HepG2 (cell line): Measurements from ENCODE around the gene PLA2R1. TPM values are rescaled to one million over a fixed set of nuclear protein-coding genes. Genes with fewer than 3 reads are reported as not detected.

Experiments
- ATAC-seq: fragments of 200-7000 bp; cut with Tn5 transposase; 3 replicates; pipeline ENCODE4 v1.9.1; 2020; ENCODE audit warnings: mild to moderate bottlenecking, moderate library complexity
- BruUV-seq: library from RNA; stranded (reverse); fragments of 400-500 nt; replicated peaks from 2 replicates; lab custom pipeline; 2021; lab: Mats Ljungman, UMichigan
- CTCF ChIA-PET: fragments of 300-600 bp; formaldehyde crosslinking; extraction: SDS; loops from one replicate; lab custom pipeline; 2021; ENCODE audit warnings: low total read pairs, inconsistent platforms, low intra/inter-chr PET ratio; lab: Yijun Ruan, JAX
- POLR2A ChIA-PET: fragments of 350-600 bp; sonication (Branson Sonifier 250); formaldehyde crosslinking; loops from one replicate; lab custom pipeline; 2020; ENCODE audit warnings: antibody characterized with exemption, inconsistent platforms; lab: Yijun Ruan, JAX
- DNase-seq: peaks from one replicate; pipeline ENCODE4 v3.0.0-alpha.2; 2015; ENCODE audit warnings: low spot score
- FAIRE-seq: peaks from 3 replicates; lab custom pipeline; 2011; peaks lifted over from hg19 to GRCh38; lab: Jason Lieb, UNC
- H2AFZ ChIP-seq: one replicate; pipeline ENCODE4 v1.6.1; 2011; ENCODE audit warnings: low read length, inconsistent platforms
- H3K27ac ChIP-seq: fragments of 300-600 bp; 3 replicates; pipeline ENCODE4 v1.8.0; 2011; ENCODE audit warnings: mixed run types, mild to moderate bottlenecking, mixed read lengths, low read length, inconsistent platforms; ENCODE audit not compliant: insufficient read depth; ENCODE audit errors: extremely low read length
- H3K27me3 ChIP-seq, 2 experiments: fragments of 200-600 bp in 1 of 2; 2 replicates in 1 of 2; 3 replicates in 1 of 2; pipeline versions ENCODE4 v1.6.0 to v1.8.0; 2011; ENCODE audit warnings: low read length in 2 of 2, mild to moderate bottlenecking in 2 of 2, moderate library complexity in 2 of 2, inconsistent platforms in 1 of 2; ENCODE audit not compliant: insufficient read depth in 2 of 2, control insufficient read depth in 1 of 2
- H3K36me3 ChIP-seq, 2 experiments: fragments of 200-600 bp in 1 of 2; replicated peaks in 1 of 2; 2 replicates in 1 of 2; 3 replicates in 1 of 2; pipeline versions ENCODE4 v1.5.1 to v1.8.0; 2011; ENCODE audit warnings: low read length in 2 of 2, inconsistent platforms in 1 of 2; ENCODE audit not compliant: insufficient read depth in 2 of 2, control insufficient read depth in 1 of 2
- H3K4me1 ChIP-seq: 2 replicates; pipeline ENCODE4 v1.5.1; 2012; ENCODE audit warnings: low read length, inconsistent platforms; ENCODE audit not compliant: insufficient read depth
- H3K4me2 ChIP-seq: 2 replicates; pipeline ENCODE4 v1.6.0; 2011; ENCODE audit warnings: low read depth, low read length, inconsistent platforms
- H3K4me3 ChIP-seq, 3 experiments: fragments of 200-600 bp in 1 of 3; sonication (generic), shearing (Covaris generic) in 1 of 3; replicated peaks in 1 of 3; 2 replicates each; pipeline ENCODE4 v1.5.1; 2011 to 2016; ENCODE audit warnings: low read length in 3 of 3, inconsistent platforms in 2 of 3, low read depth in 2 of 3, mild to moderate bottlenecking in 2 of 3, control low read depth in 1 of 3, mixed read lengths in 1 of 3; ENCODE audit not compliant: insufficient read depth in 1 of 3
- H3K79me2 ChIP-seq: one replicate; pipeline ENCODE4 v1.6.1; 2011; ENCODE audit warnings: low read length, inconsistent platforms; ENCODE audit not compliant: insufficient read depth
- H3K9ac ChIP-seq: 2 replicates; pipeline ENCODE4 v1.6.0; 2011; ENCODE audit warnings: mild to moderate bottlenecking, low read depth, low read length, inconsistent platforms; ENCODE audit not compliant: insufficient read depth
- H3K9me3 ChIP-seq: 2 replicates; pipeline ENCODE4 v1.5.1; 2012; ENCODE audit warnings: mild to moderate bottlenecking, low read length
- H4K20me1 ChIP-seq: 2 replicates; pipeline ENCODE4 v1.6.0; 2011; ENCODE audit warnings: inconsistent platforms, mild to moderate bottlenecking, low read length, moderate library complexity; ENCODE audit not compliant: insufficient read depth
- ARNT ChIP-seq: fragments of 450-650 bp; IDR thresholded peaks from 2 replicates; pipeline ENCODE4 v1.6.1; 2017
- BRCA1 ChIP-seq: sonication (generic); formaldehyde crosslinking; IDR thresholded peaks from 2 replicates; pipeline ENCODE4 v1.4.0; 2020; ENCODE audit warnings: missing genetic modification reagents
- DNMT3B ChIP-seq: conservative IDR thresholded peaks from 2 replicates; pipeline ENCODE4 v1.6.1; 2016; ENCODE audit warnings: missing biosample characterization, control low read depth
- GTF2F1 ChIP-seq: fragments of 150-350 bp; IDR thresholded peaks from 2 replicates; pipeline ENCODE4 v1.6.1; 2014; ENCODE audit warnings: low read length
- HOXD1 ChIP-seq: sonication (generic); formaldehyde crosslinking; IDR thresholded peaks from 2 replicates; pipeline ENCODE4 v1.5.0; 2020; ENCODE audit warnings: missing genetic modification reagents
- JUNB ChIP-seq: sonication (generic); formaldehyde crosslinking; IDR thresholded peaks from 2 replicates; pipeline ENCODE4 v1.8.0; 2022; ENCODE audit warnings: missing genetic modification reagents, mild to moderate bottlenecking, borderline replicate concordance
- SP1 ChIP-seq, 2 experiments: fragments of 450-650 bp in 1 of 2; sonication (generic) in 1 of 2; formaldehyde crosslinking in 1 of 2; IDR thresholded peaks; 2 replicates each; pipeline versions ENCODE4 v1.4.0 to v1.6.1; 2016 to 2020; ENCODE audit warnings: missing genetic modification reagents in 1 of 2
- ZNF264 ChIP-seq: sonication (generic); formaldehyde crosslinking; IDR thresholded peaks from 2 replicates; pipeline ENCODE4 v1.4.0; 2020; ENCODE audit warnings: missing genetic modification reagents
- WGBS: methylation state at CpG from one replicate; pipeline ENCODE4 v1.1.6; 2017; ENCODE audit warnings: low lambda C conversion rate; 5-methylcytosine and 5-hydroxymethylcytosine counted together
- in situ Hi-C: cut with HindIII; loops from 2 replicates; pipeline ENCODE4 v1.10.0; 2017; ENCODE audit warnings: low pct_unique_long_range_greater_than_20kb; ENCODE audit not compliant: extremely low pct_ligation_motif_present
- intact Hi-C: fragments of 100-400 bp; cut with micrococcal nuclease; formaldehyde crosslinking; loops from one replicate; pipeline ENCODE4 v1.10.0; 2022; ENCODE audit not compliant: unreplicated experiment
- polyA plus RNA-seq, 8 experiments: library from polyadenylated mRNA; depleted of rRNA in 3 of 8; stranded (reverse) in 7 of 8; unstranded in 1 of 8; fragments of >200 nt; fragmentation: Illumina TruSeq in 4 of 8; extraction: Trizol in 4 of 8; gene quantifications; 2 replicates each; pipeline versions ENCODE4 v1.2.1 to v1.2.3, GENCODE V29; 2011 to 2016; ENCODE audit warnings: low read depth in 4 of 8, missing spikeins in 1 of 8, mixed read lengths in 1 of 8; ENCODE audit not compliant: insufficient read depth in 1 of 8
- total RNA-seq, 5 experiments: library from RNA; depleted of rRNA; stranded (reverse); fragments of >200 nt; fragmentation: Illumina TruSeq; extraction: Trizol; gene quantifications; 2 replicates each; pipeline ENCODE4 v1.2.3, GENCODE V29; 2016; ENCODE audit warnings: low read depth in 1 of 5
- TF ChIP-seq, protein P1 (sequence below): sonication (generic); formaldehyde crosslinking; conservative IDR thresholded peaks from 2 replicates; pipeline ENCODE4 v1.5.0; 2020; ENCODE audit warnings: missing genetic modification reagents
- TF ChIP-seq, protein P2 (sequence below): sonication (generic); formaldehyde crosslinking; IDR thresholded peaks from 2 replicates; pipeline ENCODE4 v1.4.0; 2020; ENCODE audit warnings: mild to moderate bottlenecking, missing genetic modification reagents
- TF ChIP-seq, protein P3 (sequence below): sonication (generic); formaldehyde crosslinking; IDR thresholded peaks from 2 replicates; pipeline ENCODE4 v1.4.0; 2020; ENCODE audit warnings: missing genetic modification reagents

PLA2R1 gene
- total and polyA plus RNA-seq, 2 of the 13 experiments (the other 11 are each of a cell fraction or from before 2014, with no cell fraction given) = not detected

DNA sequence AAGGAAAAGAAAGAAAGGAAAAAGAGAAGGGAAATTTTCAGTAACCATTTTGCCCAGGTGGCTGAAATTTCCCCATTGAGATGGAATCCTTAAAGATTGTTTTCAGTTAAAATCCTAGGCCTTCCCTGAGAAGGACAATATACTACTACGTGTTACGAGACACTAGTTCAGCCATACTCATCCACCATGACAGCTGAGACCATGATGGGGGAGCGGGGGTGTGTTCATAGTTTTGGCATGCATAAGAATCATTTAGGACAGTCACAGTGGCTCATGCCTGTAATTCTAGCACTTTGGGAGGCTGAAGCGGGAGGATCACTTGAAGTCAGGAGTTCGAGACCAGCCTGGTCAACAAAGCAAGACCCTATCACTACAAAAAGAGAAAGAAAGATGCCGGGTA lies 28.0 kb downstream of the PLA2R1 start:
- TF ChIP-seq, protein P1, sequence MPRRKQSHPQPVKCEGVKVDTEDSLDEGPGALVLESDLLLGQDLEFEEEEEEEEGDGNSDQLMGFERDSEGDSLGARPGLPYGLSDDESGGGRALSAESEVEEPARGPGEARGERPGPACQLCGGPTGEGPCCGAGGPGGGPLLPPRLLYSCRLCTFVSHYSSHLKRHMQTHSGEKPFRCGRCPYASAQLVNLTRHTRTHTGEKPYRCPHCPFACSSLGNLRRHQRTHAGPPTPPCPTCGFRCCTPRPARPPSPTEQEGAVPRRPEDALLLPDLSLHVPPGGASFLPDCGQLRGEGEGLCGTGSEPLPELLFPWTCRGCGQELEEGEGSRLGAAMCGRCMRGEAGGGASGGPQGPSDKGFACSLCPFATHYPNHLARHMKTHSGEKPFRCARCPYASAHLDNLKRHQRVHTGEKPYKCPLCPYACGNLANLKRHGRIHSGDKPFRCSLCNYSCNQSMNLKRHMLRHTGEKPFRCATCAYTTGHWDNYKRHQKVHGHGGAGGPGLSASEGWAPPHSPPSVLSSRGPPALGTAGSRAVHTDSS (CRISPR knock-in tag) = no peak
- TF ChIP-seq ARNT (no peak), DNMT3B (CRISPR knock-in tag) (no peak), JUNB (CRISPR knock-in tag) (no peak), SP1 (IDR thresholded peaks at IDR 0.05) (no peak), SP1 (CRISPR knock-in tag; IDR thresholded peaks at IDR 0.05) (no peak), GTF2F1 (no peak), ZNF264 (CRISPR knock-in tag) (no peak), HOXD1 (no peak), BRCA1 (CRISPR knock-in tag) (no peak)
- TF ChIP-seq, protein P2, sequence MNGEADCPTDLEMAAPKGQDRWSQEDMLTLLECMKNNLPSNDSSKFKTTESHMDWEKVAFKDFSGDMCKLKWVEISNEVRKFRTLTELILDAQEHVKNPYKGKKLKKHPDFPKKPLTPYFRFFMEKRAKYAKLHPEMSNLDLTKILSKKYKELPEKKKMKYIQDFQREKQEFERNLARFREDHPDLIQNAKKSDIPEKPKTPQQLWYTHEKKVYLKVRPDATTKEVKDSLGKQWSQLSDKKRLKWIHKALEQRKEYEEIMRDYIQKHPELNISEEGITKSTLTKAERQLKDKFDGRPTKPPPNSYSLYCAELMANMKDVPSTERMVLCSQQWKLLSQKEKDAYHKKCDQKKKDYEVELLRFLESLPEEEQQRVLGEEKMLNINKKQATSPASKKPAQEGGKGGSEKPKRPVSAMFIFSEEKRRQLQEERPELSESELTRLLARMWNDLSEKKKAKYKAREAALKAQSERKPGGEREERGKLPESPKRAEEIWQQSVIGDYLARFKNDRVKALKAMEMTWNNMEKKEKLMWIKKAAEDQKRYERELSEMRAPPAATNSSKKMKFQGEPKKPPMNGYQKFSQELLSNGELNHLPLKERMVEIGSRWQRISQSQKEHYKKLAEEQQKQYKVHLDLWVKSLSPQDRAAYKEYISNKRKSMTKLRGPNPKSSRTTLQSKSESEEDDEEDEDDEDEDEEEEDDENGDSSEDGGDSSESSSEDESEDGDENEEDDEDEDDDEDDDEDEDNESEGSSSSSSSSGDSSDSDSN (CRISPR knock-in tag) = no peak
- TF ChIP-seq, protein P3, sequence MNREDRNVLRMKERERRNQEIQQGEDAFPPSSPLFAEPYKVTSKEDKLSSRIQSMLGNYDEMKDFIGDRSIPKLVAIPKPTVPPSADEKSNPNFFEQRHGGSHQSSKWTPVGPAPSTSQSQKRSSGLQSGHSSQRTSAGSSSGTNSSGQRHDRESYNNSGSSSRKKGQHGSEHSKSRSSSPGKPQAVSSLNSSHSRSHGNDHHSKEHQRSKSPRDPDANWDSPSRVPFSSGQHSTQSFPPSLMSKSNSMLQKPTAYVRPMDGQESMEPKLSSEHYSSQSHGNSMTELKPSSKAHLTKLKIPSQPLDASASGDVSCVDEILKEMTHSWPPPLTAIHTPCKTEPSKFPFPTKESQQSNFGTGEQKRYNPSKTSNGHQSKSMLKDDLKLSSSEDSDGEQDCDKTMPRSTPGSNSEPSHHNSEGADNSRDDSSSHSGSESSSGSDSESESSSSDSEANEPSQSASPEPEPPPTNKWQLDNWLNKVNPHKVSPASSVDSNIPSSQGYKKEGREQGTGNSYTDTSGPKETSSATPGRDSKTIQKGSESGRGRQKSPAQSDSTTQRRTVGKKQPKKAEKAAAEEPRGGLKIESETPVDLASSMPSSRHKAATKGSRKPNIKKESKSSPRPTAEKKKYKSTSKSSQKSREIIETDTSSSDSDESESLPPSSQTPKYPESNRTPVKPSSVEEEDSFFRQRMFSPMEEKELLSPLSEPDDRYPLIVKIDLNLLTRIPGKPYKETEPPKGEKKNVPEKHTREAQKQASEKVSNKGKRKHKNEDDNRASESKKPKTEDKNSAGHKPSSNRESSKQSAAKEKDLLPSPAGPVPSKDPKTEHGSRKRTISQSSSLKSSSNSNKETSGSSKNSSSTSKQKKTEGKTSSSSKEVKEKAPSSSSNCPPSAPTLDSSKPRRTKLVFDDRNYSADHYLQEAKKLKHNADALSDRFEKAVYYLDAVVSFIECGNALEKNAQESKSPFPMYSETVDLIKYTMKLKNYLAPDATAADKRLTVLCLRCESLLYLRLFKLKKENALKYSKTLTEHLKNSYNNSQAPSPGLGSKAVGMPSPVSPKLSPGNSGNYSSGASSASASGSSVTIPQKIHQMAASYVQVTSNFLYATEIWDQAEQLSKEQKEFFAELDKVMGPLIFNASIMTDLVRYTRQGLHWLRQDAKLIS (CRISPR knock-in tag) = no peak
- Histone ChIP-seq H3K79me2 (no peaks in the 10 kb centered on the region), H3K9ac (no peak overlapping the region), H3K4me2 (no peak overlapping the region), H3K27ac (no peak overlapping the region), H2AFZ (no peak overlapping the region), H3K9me3 (no peaks in the 10 kb centered on the region), H4K20me1 (no peaks in the 10 kb centered on the region), H3K27me3 (0 out of 5 replicates have a peak, but pooled peaks cover 0 to 5% of the 10 kb centered on the region in 2 experiments), H3K36me3 (no peaks in the 10 kb centered on the region), H3K4me3 (no peak overlapping the region), H3K4me1 (no peaks in the 10 kb centered on the region)
- in situ Hi-C loops = no loop called here
- POLR2A ChIA-PET = no interaction called here
- CTCF ChIA-PET = no interaction called here
- no peak for FAIRE-seq
- 30% methylated on average over 6 of the region's 6 CpGs for WGBS
- intact Hi-C loops = no loop called here
- BruUV-seq = no TSS peak
- ATAC-seq = no peak
- no peak for DNase-seq
